ENCODE results near the gene FAM240B.

GRCh38 chr9:38696999-38697398, 22.9 kb downstream of the FAM240B start:
- TF ChIP-seq RAD21 (IDR thresholded peaks at IDR 0.05) (no peak), CTCF (IDR thresholded peaks at IDR 0.05; ENCODE audit: low read depth, low read length, missing input control) (no peak), SP1 (IDR thresholded peaks at IDR 0.05) (no peak), YY1 (IDR thresholded peaks at IDR 0.05) (no peak), MAX (IDR thresholded peaks at IDR 0.05) (no peak), GABPA (IDR thresholded peaks at IDR 0.05 in 1 of 2, conservative IDR thresholded peaks at IDR 0.05 in 1 of 2) (no peak), RXRA (IDR thresholded peaks at IDR 0.05) (no peak), ATF3 (IDR thresholded peaks at IDR 0.05) (no peak), FOXA1 (IDR thresholded peaks at IDR 0.05) (no peak), JUND (IDR thresholded peaks at IDR 0.05) (no peak), TAF1 (conservative IDR thresholded peaks at IDR 0.05) (no peak), HNF4G (IDR thresholded peaks at IDR 0.05) (no peak)
- TF ChIP-seq, protein P1, sequence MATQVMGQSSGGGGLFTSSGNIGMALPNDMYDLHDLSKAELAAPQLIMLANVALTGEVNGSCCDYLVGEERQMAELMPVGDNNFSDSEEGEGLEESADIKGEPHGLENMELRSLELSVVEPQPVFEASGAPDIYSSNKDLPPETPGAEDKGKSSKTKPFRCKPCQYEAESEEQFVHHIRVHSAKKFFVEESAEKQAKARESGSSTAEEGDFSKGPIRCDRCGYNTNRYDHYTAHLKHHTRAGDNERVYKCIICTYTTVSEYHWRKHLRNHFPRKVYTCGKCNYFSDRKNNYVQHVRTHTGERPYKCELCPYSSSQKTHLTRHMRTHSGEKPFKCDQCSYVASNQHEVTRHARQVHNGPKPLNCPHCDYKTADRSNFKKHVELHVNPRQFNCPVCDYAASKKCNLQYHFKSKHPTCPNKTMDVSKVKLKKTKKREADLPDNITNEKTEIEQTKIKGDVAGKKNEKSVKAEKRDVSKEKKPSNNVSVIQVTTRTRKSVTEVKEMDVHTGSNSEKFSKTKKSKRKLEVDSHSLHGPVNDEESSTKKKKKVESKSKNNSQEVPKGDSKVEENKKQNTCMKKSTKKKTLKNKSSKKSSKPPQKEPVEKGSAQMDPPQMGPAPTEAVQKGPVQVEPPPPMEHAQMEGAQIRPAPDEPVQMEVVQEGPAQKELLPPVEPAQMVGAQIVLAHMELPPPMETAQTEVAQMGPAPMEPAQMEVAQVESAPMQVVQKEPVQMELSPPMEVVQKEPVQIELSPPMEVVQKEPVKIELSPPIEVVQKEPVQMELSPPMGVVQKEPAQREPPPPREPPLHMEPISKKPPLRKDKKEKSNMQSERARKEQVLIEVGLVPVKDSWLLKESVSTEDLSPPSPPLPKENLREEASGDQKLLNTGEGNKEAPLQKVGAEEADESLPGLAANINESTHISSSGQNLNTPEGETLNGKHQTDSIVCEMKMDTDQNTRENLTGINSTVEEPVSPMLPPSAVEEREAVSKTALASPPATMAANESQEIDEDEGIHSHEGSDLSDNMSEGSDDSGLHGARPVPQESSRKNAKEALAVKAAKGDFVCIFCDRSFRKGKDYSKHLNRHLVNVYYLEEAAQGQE (IDR thresholded peaks at IDR 0.05): no peak
- TF ChIP-seq, protein P2, sequence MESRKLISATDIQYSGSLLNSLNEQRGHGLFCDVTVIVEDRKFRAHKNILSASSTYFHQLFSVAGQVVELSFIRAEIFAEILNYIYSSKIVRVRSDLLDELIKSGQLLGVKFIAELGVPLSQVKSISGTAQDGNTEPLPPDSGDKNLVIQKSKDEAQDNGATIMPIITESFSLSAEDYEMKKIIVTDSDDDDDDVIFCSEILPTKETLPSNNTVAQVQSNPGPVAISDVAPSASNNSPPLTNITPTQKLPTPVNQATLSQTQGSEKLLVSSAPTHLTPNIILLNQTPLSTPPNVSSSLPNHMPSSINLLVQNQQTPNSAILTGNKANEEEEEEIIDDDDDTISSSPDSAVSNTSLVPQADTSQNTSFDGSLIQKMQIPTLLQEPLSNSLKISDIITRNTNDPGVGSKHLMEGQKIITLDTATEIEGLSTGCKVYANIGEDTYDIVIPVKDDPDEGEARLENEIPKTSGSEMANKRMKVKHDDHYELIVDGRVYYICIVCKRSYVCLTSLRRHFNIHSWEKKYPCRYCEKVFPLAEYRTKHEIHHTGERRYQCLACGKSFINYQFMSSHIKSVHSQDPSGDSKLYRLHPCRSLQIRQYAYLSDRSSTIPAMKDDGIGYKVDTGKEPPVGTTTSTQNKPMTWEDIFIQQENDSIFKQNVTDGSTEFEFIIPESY (IDR thresholded peaks at IDR 0.05): no peak

All from liver (tissue), 3 donors.